Heart left ventricle (tissue), 16 donors: ENCODE data around the gene CCDC88B. TPM values are rescaled to one million over a fixed set of nuclear protein-coding genes. Genes with fewer than 3 reads are reported as not detected.
A peak's percentile ranks its signal among the peaks of the same experiment; 100 is the strongest.

ENCODE experiments used
- ATAC-seq, 4 donors: fragments of 200-7000 bp; cut with Tn5 transposase; one replicate each; pipeline ENCODE4 v1.9.1; 2020 to 2022; ENCODE audit warnings: moderate library complexity in 4 of 4, mild to moderate bottlenecking in 3 of 4, moderate number of reproducible peaks in 1 of 4
- DNase-seq, 5 donors: peaks; one replicate each; pipeline ENCODE4 v3.0.0-alpha.2; 2020
- H3K27ac ChIP-seq, 12 donors: fragments of 200-600 bp; sonication (generic) in 4 of 12; one replicate each; pipeline versions ENCODE4 v1.5.0 to v1.8.0; 2016 to 2022; ENCODE audit warnings: mild to moderate bottlenecking in 2 of 12
- H3K27me3 ChIP-seq, 9 donors: fragments of 200-600 bp; sonication (generic) in 2 of 9; one replicate each; pipeline versions ENCODE4 v1.5.1 to v1.8.0; 2016 to 2022; ENCODE audit warnings: mild to moderate bottlenecking in 3 of 9
- H3K36me3 ChIP-seq, 9 donors: fragments of 200-600 bp; sonication (generic) in 2 of 9; one replicate each; pipeline versions ENCODE4 v1.5.0 to v1.8.0; 2018 to 2022; ENCODE audit warnings: mild to moderate bottlenecking in 2 of 9
- H3K4me1 ChIP-seq, 12 donors: fragments of 200-600 bp; sonication (generic) in 4 of 12; one replicate each; pipeline versions ENCODE4 v1.5.0 to v1.8.0; 2016 to 2022; ENCODE audit warnings: mild to moderate bottlenecking in 3 of 12
- H3K4me3 ChIP-seq, 12 donors: fragments of 200-600 bp; sonication (generic) in 4 of 12; one replicate each; pipeline versions ENCODE4 v1.5.0 to v1.8.0; 2017 to 2022; ENCODE audit warnings: mild to moderate bottlenecking in 9 of 12, moderate library complexity in 4 of 12
- H3K9me3 ChIP-seq, 12 donors: fragments of 200-600 bp; sonication (generic) in 4 of 12; one replicate each; pipeline versions ENCODE4 v1.5.0 to v1.8.0; 2016 to 2022; ENCODE audit warnings: mild to moderate bottlenecking in 1 of 12
- POLR2A ChIP-seq, 2 donors: fragments of 450-650 bp; IDR thresholded peaks; one replicate each; pipeline ENCODE4 v1.6.1; 2017; ENCODE audit warnings: antibody characterized with exemption in 2 of 2, mild to moderate bottlenecking in 2 of 2, moderate library complexity in 2 of 2
- WGBS, 4 donors: extraction: QIAGEN DNeasy Blood & Tissue Kit in 2 of 4; methylation state at CpG; one replicate each; pipeline versions ENCODE4 v1.1.5 to v1.1.7; 2013 to 2018; 5-methylcytosine and 5-hydroxymethylcytosine counted together
- intact Hi-C, 10 donors: fragments of 100-400 bp; cut with DNase I; formaldehyde crosslinking; loops; one replicate each; pipeline versions ENCODE4 v1.11.1 to v1.14.2; 2022
- polyA plus RNA-seq, 2 donors: library from polyadenylated mRNA; stranded (reverse); fragments of 200-250 nt; gene quantifications; one replicate each; pipeline ENCODE4 v1.2.3, GENCODE V29; 2013
- total RNA-seq, 9 donors: library from RNA; depleted of rRNA in 2 of 9; stranded (reverse); fragments of >200 nt in 2 of 9; fragmentation: NEBNext Ultra II Directional in 3 of 9; extraction: Animal tissue kit (Norgen Biotek cat#: 25700) in 3 of 9; gene quantifications; one replicate each; pipeline versions ENCODE4 v1.1.0 to v1.2.4, GENCODE V29; 2016 to 2023
- TF ChIP-seq, protein P1 (sequence below), 12 donors: fragments of 200-600 bp; sonication (generic) in 4 of 12; IDR thresholded peaks; one replicate each; pipeline versions ENCODE4 v1.5.0 to v1.8.0; 2018 to 2022; ENCODE audit warnings: antibody characterized with exemption in 12 of 12, mild to moderate bottlenecking in 5 of 12
- donor health status: ischemic (EF 13 %, LVEDD 7.1; RV severe dilation, severe dysfunction).
- donor health status: healthy with polysubstance abuse.
- donor health status: DM: no; HTN: yes; CAD: no.
- donor health status: DM: no; HTN: no; CAD: no.
- donor health status: ischemic (EF 25% LVEDD 6.9; RV normal size, moderate dysfunction).
- donor health status: ischemic (EF 25% LVEDD 5.7; RV mildly dilated, moderate dysfunction).
- donor health status: healthy.
- donor health status: DM: yes; HTN: yes; CAD: no.
- donor health status: ischemic (EF 35%, LVEDD 5.7; RV mildly dilated, moderate dysfunction).
- donor health status: nonischemic (EF 11% LVEDD 7.7; RV severe dilation, severe dysfunction).
- donor health status: DM: yes; HTN: yes; CAD: no.
- donor health status: PGD.
- donor health status: ischemic (EF 29% LVEDD 5.4; RV normal size, mild dysfunction).
- donor health status: nonischemic (EF 23%, LVEDD 6.1; RV moderate dilation, normal function).

CCDC88B gene
- total and polyA plus RNA-seq, 11 donors, result 4.1 to 24.0 (median 8.1) TPM

DNA sequence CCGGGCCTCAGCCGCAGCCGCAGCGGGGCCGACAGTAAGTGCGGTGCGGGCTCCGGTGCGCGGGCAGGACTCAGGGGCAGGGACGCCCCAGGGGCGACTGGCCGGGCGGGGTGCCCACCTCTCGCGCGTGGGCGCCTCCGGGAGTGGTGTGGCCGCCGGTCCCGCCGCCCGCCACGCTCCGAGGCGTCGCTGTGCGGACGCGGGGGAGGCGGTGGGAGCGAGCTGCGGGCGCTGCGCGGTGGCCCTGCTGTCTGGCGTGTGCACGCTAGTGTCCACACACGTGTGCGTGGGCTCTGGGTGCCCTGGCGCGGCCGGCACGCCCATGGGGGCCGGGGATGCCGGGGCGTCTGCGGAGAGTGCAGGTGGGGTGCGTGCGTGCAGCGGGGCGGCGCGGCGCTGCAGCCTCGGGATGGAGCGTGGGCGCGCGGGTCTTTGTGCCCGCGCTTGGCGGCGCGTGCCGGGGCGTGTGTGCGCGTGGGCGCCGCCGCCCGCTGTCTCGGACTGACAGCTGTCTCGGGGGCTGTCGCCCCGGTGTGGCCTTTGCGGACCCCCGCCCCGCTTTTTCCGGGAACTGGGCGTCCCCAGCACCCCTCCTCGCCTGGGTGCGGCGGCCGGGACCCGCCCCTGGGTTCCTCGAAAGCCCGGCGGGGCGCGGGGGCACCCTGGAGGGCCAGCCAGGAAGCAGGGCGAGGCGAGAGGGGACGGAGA, 48.1 kb upstream of the CCDC88B start:
- TF ChIP-seq POLR2A (IDR thresholded peaks at IDR 0.05), result no peak
- TF ChIP-seq, protein P1, sequence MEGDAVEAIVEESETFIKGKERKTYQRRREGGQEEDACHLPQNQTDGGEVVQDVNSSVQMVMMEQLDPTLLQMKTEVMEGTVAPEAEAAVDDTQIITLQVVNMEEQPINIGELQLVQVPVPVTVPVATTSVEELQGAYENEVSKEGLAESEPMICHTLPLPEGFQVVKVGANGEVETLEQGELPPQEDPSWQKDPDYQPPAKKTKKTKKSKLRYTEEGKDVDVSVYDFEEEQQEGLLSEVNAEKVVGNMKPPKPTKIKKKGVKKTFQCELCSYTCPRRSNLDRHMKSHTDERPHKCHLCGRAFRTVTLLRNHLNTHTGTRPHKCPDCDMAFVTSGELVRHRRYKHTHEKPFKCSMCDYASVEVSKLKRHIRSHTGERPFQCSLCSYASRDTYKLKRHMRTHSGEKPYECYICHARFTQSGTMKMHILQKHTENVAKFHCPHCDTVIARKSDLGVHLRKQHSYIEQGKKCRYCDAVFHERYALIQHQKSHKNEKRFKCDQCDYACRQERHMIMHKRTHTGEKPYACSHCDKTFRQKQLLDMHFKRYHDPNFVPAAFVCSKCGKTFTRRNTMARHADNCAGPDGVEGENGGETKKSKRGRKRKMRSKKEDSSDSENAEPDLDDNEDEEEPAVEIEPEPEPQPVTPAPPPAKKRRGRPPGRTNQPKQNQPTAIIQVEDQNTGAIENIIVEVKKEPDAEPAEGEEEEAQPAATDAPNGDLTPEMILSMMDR (IDR thresholded peaks at IDR 0.05), result no peak
- peak overlapping the region; percentile 23 to 52 (median 38) for H3K4me3 ChIP-seq
- H3K4me1 ChIP-seq, result peaks cover 0 to 20% (median 9%) of the 10 kb centered on the region in 12 donors
- H3K27me3 ChIP-seq, result peaks cover 21 to 69% (median 51%) of the 10 kb centered on the region in 9 donors
- DNase-seq (peak in 1 of 5 donors; percentile 15), ATAC-seq (peak in 1 of 4 donors; percentile 9)
- intact Hi-C loops, result no loop called here
- WGBS, 4 donors, result 0 to 1% (median 1%) methylated on average over 33 to 96 of the region's 96 CpGs
- no peak overlapping the region for H3K27ac ChIP-seq
- H3K9me3 ChIP-seq, result no peaks in the 10 kb centered on the region
- no peaks in the 10 kb centered on the region for H3K36me3 ChIP-seq

DNA sequence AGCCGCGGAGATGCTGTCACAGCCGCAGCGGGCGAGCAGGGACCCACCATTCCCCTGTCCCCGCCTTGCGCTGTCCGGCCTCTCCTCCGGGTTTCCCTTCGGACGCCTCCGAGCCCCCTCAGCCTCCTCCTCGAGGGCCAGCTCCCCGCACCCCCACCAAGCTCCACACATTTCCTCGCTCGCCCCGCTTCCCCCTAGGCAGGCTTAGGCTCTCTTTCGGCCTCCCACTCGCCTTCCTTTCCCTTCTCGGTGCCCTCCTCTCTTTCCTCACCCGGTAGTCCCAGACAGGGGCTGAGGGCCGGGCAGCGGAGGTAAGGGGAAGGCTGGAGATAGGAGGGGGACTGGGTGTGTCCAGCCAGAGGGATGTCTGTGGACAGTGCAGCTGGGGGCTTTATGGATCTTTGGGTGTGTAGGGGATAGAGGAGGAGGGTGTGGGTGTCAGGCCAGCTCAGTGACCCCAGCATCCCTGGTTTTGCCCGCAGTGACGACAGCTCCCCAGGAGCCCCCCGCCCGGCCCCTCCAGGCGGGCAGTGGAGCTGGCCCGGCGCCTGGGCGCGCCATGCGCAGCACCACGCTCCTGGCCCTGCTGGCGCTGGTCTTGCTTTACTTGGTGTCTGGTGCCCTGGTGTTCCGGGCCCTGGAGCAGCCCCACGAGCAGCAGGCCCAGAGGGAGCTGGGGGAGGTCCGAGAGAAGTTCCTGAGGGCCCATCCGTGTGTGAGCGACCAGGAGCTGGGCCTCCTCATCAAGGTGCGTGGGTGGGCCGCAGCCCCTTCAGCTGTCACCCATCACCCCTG, 47.3 kb upstream of the CCDC88B start:
- intact Hi-C loops, result no loop called here
- Histone ChIP-seq H3K36me3 (no peaks in the 10 kb centered on the region), H3K9me3 (no peaks in the 10 kb centered on the region), H3K4me3 (peak overlapping the region; percentile 23 to 52 (median 38)), H3K27ac (no peak overlapping the region), H3K27me3 (peaks cover 25 to 76% (median 59%) of the 10 kb centered on the region in 9 donors), H3K4me1 (peaks cover 0 to 20% (median 9%) of the 10 kb centered on the region in 12 donors)
- DNase-seq, result peak in 1 of 5 donors; percentile 15
- 28 to 38% (median 32%) methylated on average over 35 to 42 of the region's 42 CpGs for WGBS, 4 donors
- peak in 1 of 4 donors; percentile 16 for ATAC-seq
- TF ChIP-seq, protein P1 (IDR thresholded peaks at IDR 0.05), result no peak
- no peak for TF ChIP-seq POLR2A (IDR thresholded peaks at IDR 0.05)

DNA sequence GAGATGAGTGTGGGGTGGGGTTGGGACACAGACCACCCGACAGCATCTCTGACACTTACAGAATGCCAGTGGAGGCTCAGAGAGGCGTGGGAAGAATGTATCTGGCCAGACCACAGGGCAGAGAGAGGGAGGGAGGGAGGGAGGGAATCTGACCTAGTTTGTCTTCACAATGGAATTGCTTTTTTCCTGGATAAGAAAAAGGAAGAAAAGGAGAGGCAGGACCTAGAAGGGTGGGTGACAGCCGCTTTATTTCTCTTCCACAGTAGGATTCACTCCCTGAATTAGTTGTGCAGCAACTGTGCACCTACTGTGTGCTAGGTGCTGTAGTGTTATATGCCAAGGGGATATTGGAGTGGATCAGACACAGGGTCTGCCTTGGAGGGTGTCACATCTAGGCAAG, 45.2 kb upstream of the CCDC88B start:
- H3K9me3 ChIP-seq, result no peaks in the 10 kb centered on the region
- ATAC-seq (no peak), DNase-seq (no peak)
- H3K4me1 ChIP-seq, result peaks cover 4 to 29% (median 17%) of the 10 kb centered on the region in 12 donors
- 56 to 71% (median 61%) methylated on average over 3 of the region's 3 CpGs for WGBS, 4 donors
- no peak overlapping the region for H3K4me3 ChIP-seq
- TF ChIP-seq POLR2A (IDR thresholded peaks at IDR 0.05), result no peak
- TF ChIP-seq, protein P1 (IDR thresholded peaks at IDR 0.05), result no peak
- no peaks in the 10 kb centered on the region for H3K36me3 ChIP-seq
- peaks cover 32 to 98% (median 75%) of the 10 kb centered on the region in 9 donors for H3K27me3 ChIP-seq
- H3K27ac ChIP-seq, result no peak overlapping the region
- intact Hi-C loops, result loop anchor here in 1 of 10 donors (5.0 kb wide), 1 partner anchor 37 kb away; no protein-coding TSS in a partner anchor

DNA sequence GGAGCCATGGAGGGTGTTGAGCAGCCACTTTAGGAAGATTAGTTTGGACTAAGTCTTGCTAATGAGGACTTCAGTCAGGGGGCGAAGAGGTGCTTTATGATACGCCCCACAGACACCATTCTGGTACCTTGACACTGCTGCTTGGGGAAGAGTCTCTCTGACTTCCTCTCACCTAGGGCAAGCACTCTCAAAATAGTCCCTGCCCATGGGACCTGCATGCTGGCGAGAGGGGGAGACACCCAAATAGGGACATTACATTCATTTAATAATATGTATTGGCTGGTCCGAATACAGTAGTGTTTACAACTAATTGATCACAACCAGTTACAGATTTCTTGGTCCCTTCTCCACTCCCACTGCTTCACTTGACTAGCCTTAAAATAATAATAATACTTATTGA, 44.2 kb upstream of the CCDC88B start:
- Histone ChIP-seq H3K36me3 (no peaks in the 10 kb centered on the region), H3K9me3 (no peaks in the 10 kb centered on the region), H3K4me1 (peaks cover 4 to 39% (median 27%) of the 10 kb centered on the region in 12 donors), H3K27ac (no peak overlapping the region), H3K27me3 (peaks cover 32 to 100% (median 71%) of the 10 kb centered on the region in 9 donors), H3K4me3 (no peak overlapping the region)
- DNase-seq (no peak), ATAC-seq (no peak)
- intact Hi-C loops, result loop anchor here in 2 of 10 donors (2.0 to 5.0 kb wide), 2 partner anchors 21 to 38 kb away; no protein-coding TSS in a partner anchor
- WGBS, 4 donors, result 92 to 95% (median 94%) methylated on average over 4 of the region's 4 CpGs
- TF ChIP-seq POLR2A (IDR thresholded peaks at IDR 0.05), result no peak
- TF ChIP-seq, protein P1 (IDR thresholded peaks at IDR 0.05), result no peak
